Liver (tissue), 9 donors: Measurements from ENCODE around the gene LMF2. TPM values are rescaled to one million over a fixed set of nuclear protein-coding genes. Genes with fewer than 3 reads are reported as not detected.

Experiments
- DNase-seq: peaks from one replicate; pipeline ENCODE4 v3.0.0-alpha.2; 2017; ENCODE audit warnings: low spot score
- H3K27ac ChIP-seq, 2 donors: one replicate each; pipeline ENCODE4 v1.7.0; 2013; ENCODE audit warnings: inconsistent platforms in 2 of 2, low read length in 2 of 2, control low read depth in 1 of 2, low read depth in 1 of 2, mild to moderate bottlenecking in 1 of 2
- H3K27me3 ChIP-seq, 4 donors: one replicate each; pipeline versions ENCODE4 v1.6.1 to v1.7.0; 2013; ENCODE audit warnings: low read length in 3 of 4, inconsistent platforms in 1 of 4, mild to moderate bottlenecking in 1 of 4, moderate library complexity in 1 of 4; ENCODE audit not compliant: control insufficient read depth in 4 of 4, insufficient read depth in 4 of 4
- H3K36me3 ChIP-seq, 4 donors: one replicate each; pipeline versions ENCODE4 v1.6.1 to v1.7.0; 2013; ENCODE audit warnings: low read length in 3 of 4, mild to moderate bottlenecking in 3 of 4, low read depth in 1 of 4, moderate library complexity in 1 of 4; ENCODE audit not compliant: control insufficient read depth in 4 of 4, insufficient read depth in 3 of 4
- H3K4me1 ChIP-seq, 4 donors: one replicate each; pipeline versions ENCODE4 v1.6.1 to v1.7.0; 2013; ENCODE audit warnings: low read length in 3 of 4, mild to moderate bottlenecking in 3 of 4, moderate library complexity in 1 of 4; ENCODE audit not compliant: control insufficient read depth in 4 of 4, insufficient read depth in 4 of 4
- H3K4me3 ChIP-seq, 3 donors: one replicate each; pipeline versions ENCODE4 v1.6.1 to v1.7.0; 2013; ENCODE audit warnings: low read length in 3 of 3, control low read depth in 1 of 3, low read depth in 1 of 3, mild to moderate bottlenecking in 1 of 3
- H3K9ac ChIP-seq, 2 donors: one replicate each; pipeline ENCODE4 v1.7.0; 2013; ENCODE audit warnings: low read length in 2 of 2, mild to moderate bottlenecking in 2 of 2, moderate library complexity in 2 of 2, control low read depth in 1 of 2, low read depth in 1 of 2
- H3K9me3 ChIP-seq, 4 donors: one replicate each; pipeline versions ENCODE4 v1.6.1 to v1.7.0; 2013; ENCODE audit warnings: low read length in 3 of 4; ENCODE audit not compliant: control insufficient read depth in 4 of 4
- EGR1 ChIP-seq, 2 donors: IDR thresholded peaks; 2 replicates each; pipeline ENCODE4 v1.6.1; 2016 to 2018; ENCODE audit warnings: antibody characterized with exemption in 2 of 2, low read depth in 2 of 2
- FOXA1 ChIP-seq: IDR thresholded peaks from 2 replicates; pipeline ENCODE4 v1.6.1; 2016; ENCODE audit warnings: antibody characterized with exemption
- FOXA2 ChIP-seq: IDR thresholded peaks from 2 replicates; pipeline ENCODE4 v1.6.1; 2016; ENCODE audit warnings: antibody characterized with exemption
- GABPA ChIP-seq, 2 donors: IDR thresholded peaks in 1 of 2; conservative IDR thresholded peaks in 1 of 2; 2 replicates each; pipeline ENCODE4 v1.6.1; 2016; ENCODE audit warnings: antibody characterized with exemption in 2 of 2, mild to moderate bottlenecking in 1 of 2, moderate library complexity in 1 of 2
- HNF4A ChIP-seq, 2 donors: conservative IDR thresholded peaks; 2 replicates each; pipeline ENCODE4 v1.6.1; 2016; ENCODE audit warnings: antibody characterized with exemption in 2 of 2, mild to moderate bottlenecking in 2 of 2
- HNF4G ChIP-seq: IDR thresholded peaks from 2 replicates; pipeline ENCODE4 v1.6.1; 2016; ENCODE audit warnings: antibody characterized with exemption
- JUND ChIP-seq, 2 donors: IDR thresholded peaks; 2 replicates each; pipeline ENCODE4 v1.6.1; 2016; ENCODE audit warnings: antibody characterized with exemption in 2 of 2
- NR2F2 ChIP-seq: IDR thresholded peaks from 2 replicates; pipeline ENCODE4 v1.6.1; 2016; ENCODE audit warnings: antibody characterized with exemption
- RAD21 ChIP-seq, 2 donors: IDR thresholded peaks; 2 replicates each; pipeline ENCODE4 v1.6.1; 2016; ENCODE audit warnings: antibody characterized with exemption in 2 of 2, mild to moderate bottlenecking in 2 of 2
- RXRA ChIP-seq, 2 donors: IDR thresholded peaks; 2 replicates each; pipeline ENCODE4 v1.6.1; 2017 to 2018; ENCODE audit warnings: antibody characterized with exemption in 2 of 2, mild to moderate bottlenecking in 1 of 2
- SP1 ChIP-seq: IDR thresholded peaks from 2 replicates; pipeline ENCODE4 v1.6.1; 2018; ENCODE audit warnings: antibody characterized with exemption, mild to moderate bottlenecking
- TAF1 ChIP-seq: conservative IDR thresholded peaks from 2 replicates; pipeline ENCODE4 v1.6.1; 2016; ENCODE audit warnings: antibody characterized with exemption, mild to moderate bottlenecking
- YY1 ChIP-seq: IDR thresholded peaks from 2 replicates; pipeline ENCODE4 v1.6.1; 2016; ENCODE audit warnings: antibody characterized with exemption, mild to moderate bottlenecking
- WGBS: extraction: QIAGEN DNeasy Blood & Tissue Kit; methylation state at CpG from one replicate; pipeline ENCODE4 v1.1.7; 2013; 5-methylcytosine and 5-hydroxymethylcytosine counted together
- polyA plus RNA-seq, 2 donors: library from polyadenylated mRNA; stranded (reverse) in 1 of 2; unstranded in 1 of 2; fragments of 200-250 nt in 1 of 2; fragments of >200 nt in 1 of 2; fragmentation: Nextera tagmentation in 1 of 2; extraction: Ambion mirVana in 1 of 2; gene quantifications; one replicate each; pipeline versions ENCODE4 v1.2.1 to v1.2.3, GENCODE V29; 2013 to 2015
- total RNA-seq, 2 donors: library from RNA; depleted of rRNA; stranded (reverse); fragments of >200 nt; gene quantifications; one replicate each; pipeline ENCODE4 v1.2.3, GENCODE V29; 2014
- TF ChIP-seq, protein P1 (sequence below): IDR thresholded peaks from 2 replicates; pipeline ENCODE4 v1.6.1; 2016; ENCODE audit warnings: antibody characterized with exemption, mild to moderate bottlenecking
- TF ChIP-seq, protein P2 (sequence below): fragments of 150-350 bp; IDR thresholded peaks from 2 replicates; pipeline ENCODE4 v1.5.1; 2017; ENCODE audit warnings: improper control_type of control experiment, low read depth, low read length; ENCODE audit not compliant: missing input control
- TF ChIP-seq, protein P3 (sequence below): IDR thresholded peaks from 2 replicates; pipeline ENCODE4 v1.6.1; 2016; ENCODE audit warnings: antibody characterized with exemption
- TF ChIP-seq, protein P4 (sequence below): IDR thresholded peaks from 2 replicates; pipeline ENCODE4 v1.6.1; 2016; ENCODE audit warnings: antibody characterized with exemption
- donor health status: healthy.
- donor health status: healthy.
- donor health status: healthy.
- donor health status: healthy.
- donor health status: healthy.

Gene LMF2
- total and polyA plus RNA-seq, 4 donors: 16.7 to 35.6 (median 25.9) TPM

DNA sequence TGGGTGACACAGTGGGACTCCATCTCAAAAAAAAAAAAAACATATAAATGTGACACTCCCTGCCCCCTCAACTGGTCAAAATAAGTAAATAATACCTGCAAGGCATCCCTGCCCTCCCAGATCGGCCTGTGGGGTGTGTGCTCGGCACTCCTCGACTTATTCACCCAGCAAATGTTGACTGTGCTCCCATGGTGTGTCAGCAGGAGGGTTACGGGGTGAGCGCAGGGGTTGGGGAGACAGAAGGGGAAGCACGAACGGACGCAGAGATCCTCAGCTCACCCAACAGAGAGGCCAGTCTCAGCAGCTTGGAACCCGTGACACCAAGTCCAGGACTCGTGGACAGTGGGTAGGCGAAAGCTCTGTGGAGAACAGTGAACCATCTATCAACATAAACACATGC lies 27.8 kb downstream of the LMF2 start:
- peaks cover 0 to 1% (median 0%) of the 10 kb centered on the region in 4 donors for H3K36me3 ChIP-seq
- H3K27ac ChIP-seq: no peak overlapping the region
- no peak overlapping the region for H3K4me3 ChIP-seq
- 72% methylated on average over 11 of the region's 11 CpGs for WGBS
- H3K4me1 ChIP-seq: peaks cover 4 to 27% (median 7%) of the 10 kb centered on the region in 4 donors
- no peak for TF ChIP-seq RAD21 (IDR thresholded peaks at IDR 0.05)
- no peak for TF ChIP-seq SP1
- TF ChIP-seq, protein P1, sequence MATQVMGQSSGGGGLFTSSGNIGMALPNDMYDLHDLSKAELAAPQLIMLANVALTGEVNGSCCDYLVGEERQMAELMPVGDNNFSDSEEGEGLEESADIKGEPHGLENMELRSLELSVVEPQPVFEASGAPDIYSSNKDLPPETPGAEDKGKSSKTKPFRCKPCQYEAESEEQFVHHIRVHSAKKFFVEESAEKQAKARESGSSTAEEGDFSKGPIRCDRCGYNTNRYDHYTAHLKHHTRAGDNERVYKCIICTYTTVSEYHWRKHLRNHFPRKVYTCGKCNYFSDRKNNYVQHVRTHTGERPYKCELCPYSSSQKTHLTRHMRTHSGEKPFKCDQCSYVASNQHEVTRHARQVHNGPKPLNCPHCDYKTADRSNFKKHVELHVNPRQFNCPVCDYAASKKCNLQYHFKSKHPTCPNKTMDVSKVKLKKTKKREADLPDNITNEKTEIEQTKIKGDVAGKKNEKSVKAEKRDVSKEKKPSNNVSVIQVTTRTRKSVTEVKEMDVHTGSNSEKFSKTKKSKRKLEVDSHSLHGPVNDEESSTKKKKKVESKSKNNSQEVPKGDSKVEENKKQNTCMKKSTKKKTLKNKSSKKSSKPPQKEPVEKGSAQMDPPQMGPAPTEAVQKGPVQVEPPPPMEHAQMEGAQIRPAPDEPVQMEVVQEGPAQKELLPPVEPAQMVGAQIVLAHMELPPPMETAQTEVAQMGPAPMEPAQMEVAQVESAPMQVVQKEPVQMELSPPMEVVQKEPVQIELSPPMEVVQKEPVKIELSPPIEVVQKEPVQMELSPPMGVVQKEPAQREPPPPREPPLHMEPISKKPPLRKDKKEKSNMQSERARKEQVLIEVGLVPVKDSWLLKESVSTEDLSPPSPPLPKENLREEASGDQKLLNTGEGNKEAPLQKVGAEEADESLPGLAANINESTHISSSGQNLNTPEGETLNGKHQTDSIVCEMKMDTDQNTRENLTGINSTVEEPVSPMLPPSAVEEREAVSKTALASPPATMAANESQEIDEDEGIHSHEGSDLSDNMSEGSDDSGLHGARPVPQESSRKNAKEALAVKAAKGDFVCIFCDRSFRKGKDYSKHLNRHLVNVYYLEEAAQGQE: no peak
- no peak for TF ChIP-seq EGR1 (IDR thresholded peaks at IDR 0.05; ENCODE audit: low read depth in 2 of 2)
- no peak for TF ChIP-seq HNF4A (conservative IDR thresholded peaks at IDR 0.05)
- no peak for TF ChIP-seq GABPA (IDR thresholded peaks at IDR 0.05 in 1 of 2, conservative IDR thresholded peaks at IDR 0.05 in 1 of 2)
- TF ChIP-seq, protein P2, sequence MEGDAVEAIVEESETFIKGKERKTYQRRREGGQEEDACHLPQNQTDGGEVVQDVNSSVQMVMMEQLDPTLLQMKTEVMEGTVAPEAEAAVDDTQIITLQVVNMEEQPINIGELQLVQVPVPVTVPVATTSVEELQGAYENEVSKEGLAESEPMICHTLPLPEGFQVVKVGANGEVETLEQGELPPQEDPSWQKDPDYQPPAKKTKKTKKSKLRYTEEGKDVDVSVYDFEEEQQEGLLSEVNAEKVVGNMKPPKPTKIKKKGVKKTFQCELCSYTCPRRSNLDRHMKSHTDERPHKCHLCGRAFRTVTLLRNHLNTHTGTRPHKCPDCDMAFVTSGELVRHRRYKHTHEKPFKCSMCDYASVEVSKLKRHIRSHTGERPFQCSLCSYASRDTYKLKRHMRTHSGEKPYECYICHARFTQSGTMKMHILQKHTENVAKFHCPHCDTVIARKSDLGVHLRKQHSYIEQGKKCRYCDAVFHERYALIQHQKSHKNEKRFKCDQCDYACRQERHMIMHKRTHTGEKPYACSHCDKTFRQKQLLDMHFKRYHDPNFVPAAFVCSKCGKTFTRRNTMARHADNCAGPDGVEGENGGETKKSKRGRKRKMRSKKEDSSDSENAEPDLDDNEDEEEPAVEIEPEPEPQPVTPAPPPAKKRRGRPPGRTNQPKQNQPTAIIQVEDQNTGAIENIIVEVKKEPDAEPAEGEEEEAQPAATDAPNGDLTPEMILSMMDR: no peak
- no peak for TF ChIP-seq YY1
- TF ChIP-seq, protein P3, sequence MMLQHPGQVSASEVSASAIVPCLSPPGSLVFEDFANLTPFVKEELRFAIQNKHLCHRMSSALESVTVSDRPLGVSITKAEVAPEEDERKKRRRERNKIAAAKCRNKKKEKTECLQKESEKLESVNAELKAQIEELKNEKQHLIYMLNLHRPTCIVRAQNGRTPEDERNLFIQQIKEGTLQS: no peak
- TF ChIP-seq FOXA1: no peak
- no peak for TF ChIP-seq RXRA (IDR thresholded peaks at IDR 0.05)
- TF ChIP-seq TAF1: no peak
- TF ChIP-seq NR2F2: no peak
- no peak for TF ChIP-seq JUND (IDR thresholded peaks at IDR 0.05)
- no peak for TF ChIP-seq HNF4G
- H3K9ac ChIP-seq: no peak overlapping the region
- no peaks in the 10 kb centered on the region for H3K9me3 ChIP-seq
- no peaks in the 10 kb centered on the region for H3K27me3 ChIP-seq
- DNase-seq: no peak

DNA sequence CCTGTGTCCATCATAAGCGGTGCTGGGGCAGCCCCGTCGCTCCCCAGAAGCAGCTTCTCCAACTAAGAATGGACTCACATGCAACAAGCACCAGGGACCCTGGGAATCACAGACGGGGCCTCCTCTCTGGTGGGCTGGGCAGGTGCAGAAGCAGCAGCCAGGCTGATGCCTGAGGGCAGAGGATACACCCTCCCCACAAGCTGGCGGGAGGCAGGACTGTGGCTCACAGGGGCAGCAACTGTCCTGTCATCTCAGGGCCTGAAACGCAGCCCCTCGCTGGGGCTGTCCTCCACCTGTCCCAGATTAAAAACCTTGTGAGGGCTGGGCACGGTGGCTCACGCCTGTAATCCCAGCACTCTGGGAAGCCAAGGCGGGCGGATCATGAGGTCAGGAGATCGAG lies 29.6 kb downstream of the LMF2 start:
- no peak overlapping the region for H3K9ac ChIP-seq
- H3K36me3 ChIP-seq: peaks cover 0 to 1% (median 0%) of the 10 kb centered on the region in 4 donors
- no peak overlapping the region for H3K27ac ChIP-seq
- no peak overlapping the region for H3K4me3 ChIP-seq
- 95% methylated on average over 12 of the region's 12 CpGs for WGBS
- no peaks in the 10 kb centered on the region for H3K27me3 ChIP-seq
- no peaks in the 10 kb centered on the region for H3K9me3 ChIP-seq
- TF ChIP-seq JUND (IDR thresholded peaks at IDR 0.05) (no peak), RAD21 (IDR thresholded peaks at IDR 0.05) (no peak), EGR1 (IDR thresholded peaks at IDR 0.05; ENCODE audit: low read depth in 2 of 2) (no peak), HNF4A (conservative IDR thresholded peaks at IDR 0.05) (no peak), NR2F2 (no peak), YY1 (no peak), FOXA2 (no peak)
- TF ChIP-seq, protein P2: no peak
- TF ChIP-seq, protein P4, sequence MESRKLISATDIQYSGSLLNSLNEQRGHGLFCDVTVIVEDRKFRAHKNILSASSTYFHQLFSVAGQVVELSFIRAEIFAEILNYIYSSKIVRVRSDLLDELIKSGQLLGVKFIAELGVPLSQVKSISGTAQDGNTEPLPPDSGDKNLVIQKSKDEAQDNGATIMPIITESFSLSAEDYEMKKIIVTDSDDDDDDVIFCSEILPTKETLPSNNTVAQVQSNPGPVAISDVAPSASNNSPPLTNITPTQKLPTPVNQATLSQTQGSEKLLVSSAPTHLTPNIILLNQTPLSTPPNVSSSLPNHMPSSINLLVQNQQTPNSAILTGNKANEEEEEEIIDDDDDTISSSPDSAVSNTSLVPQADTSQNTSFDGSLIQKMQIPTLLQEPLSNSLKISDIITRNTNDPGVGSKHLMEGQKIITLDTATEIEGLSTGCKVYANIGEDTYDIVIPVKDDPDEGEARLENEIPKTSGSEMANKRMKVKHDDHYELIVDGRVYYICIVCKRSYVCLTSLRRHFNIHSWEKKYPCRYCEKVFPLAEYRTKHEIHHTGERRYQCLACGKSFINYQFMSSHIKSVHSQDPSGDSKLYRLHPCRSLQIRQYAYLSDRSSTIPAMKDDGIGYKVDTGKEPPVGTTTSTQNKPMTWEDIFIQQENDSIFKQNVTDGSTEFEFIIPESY: no peak
- no peak for DNase-seq
- peaks cover 11 to 37% (median 17%) of the 10 kb centered on the region in 4 donors for H3K4me1 ChIP-seq
